ENCODE results near the gene OPN1LW. TPM values are rescaled to one million over a fixed set of nuclear protein-coding genes. Genes with fewer than 3 reads are reported as not detected.

The OPN1LW gene
- total RNA-seq, 1 donor from 2014 or later, result not detected

Other genes starting within 250 kb of the OPN1LW start
- gene AVPR2, start 239.6 kb upstream of the OPN1LW start, total RNA-seq, result not detected in 2 replicates
- 0.77 and 0.79 TPM in 2 replicates for gene ARHGAP4, start 218.0 kb upstream of the OPN1LW start, total RNA-seq
- gene NAA10, start 209.2 kb upstream of the OPN1LW start, total RNA-seq, result 56.9 and 66.8 TPM in 2 replicates
- 5.5 and 10.3 TPM in 2 replicates for gene RENBP, start 199.6 kb upstream of the OPN1LW start, total RNA-seq
- gene HCFC1, start 172.4 kb upstream of the OPN1LW start, total RNA-seq, result 5.5 and 7.3 TPM in 2 replicates
- gene TMEM187, start 171.5 kb upstream of the OPN1LW start, total RNA-seq, result 4.0 and 5.3 TPM in 2 replicates
- 114 and 119 TPM in 2 replicates for gene IRAK1, start 124.3 kb upstream of the OPN1LW start, total RNA-seq
- gene MECP2, start 46.5 kb upstream of the OPN1LW start, total RNA-seq, result 21.1 and 28.9 TPM in 2 replicates
- not detected in 2 replicates for gene OPN1MW, start 38.4 kb downstream of the OPN1LW start, total RNA-seq
- not detected in 2 replicates for gene OPN1MW2, start 75.5 kb downstream of the OPN1LW start, total RNA-seq
- gene OPN1MW3, start 113.3 kb downstream of the OPN1LW start, total RNA-seq, result not detected in 2 replicates
- not detected in 2 replicates for gene TEX28, start 150.9 kb downstream of the OPN1LW start, total RNA-seq
- gene TKTL1, start 151.6 kb downstream of the OPN1LW start, total RNA-seq, result not detected in 2 replicates
- 676 and 858 TPM in 2 replicates for gene FLNA, start 230.4 kb downstream of the OPN1LW start, total RNA-seq
- 16.1 and 27.3 TPM in 2 replicates for gene EMD, start 235.1 kb downstream of the OPN1LW start, total RNA-seq

Measured in bronchial epithelial cell (primary cell).